ENCODE data around the gene SLC38A10.

The SLC38A10 gene

DNA sequence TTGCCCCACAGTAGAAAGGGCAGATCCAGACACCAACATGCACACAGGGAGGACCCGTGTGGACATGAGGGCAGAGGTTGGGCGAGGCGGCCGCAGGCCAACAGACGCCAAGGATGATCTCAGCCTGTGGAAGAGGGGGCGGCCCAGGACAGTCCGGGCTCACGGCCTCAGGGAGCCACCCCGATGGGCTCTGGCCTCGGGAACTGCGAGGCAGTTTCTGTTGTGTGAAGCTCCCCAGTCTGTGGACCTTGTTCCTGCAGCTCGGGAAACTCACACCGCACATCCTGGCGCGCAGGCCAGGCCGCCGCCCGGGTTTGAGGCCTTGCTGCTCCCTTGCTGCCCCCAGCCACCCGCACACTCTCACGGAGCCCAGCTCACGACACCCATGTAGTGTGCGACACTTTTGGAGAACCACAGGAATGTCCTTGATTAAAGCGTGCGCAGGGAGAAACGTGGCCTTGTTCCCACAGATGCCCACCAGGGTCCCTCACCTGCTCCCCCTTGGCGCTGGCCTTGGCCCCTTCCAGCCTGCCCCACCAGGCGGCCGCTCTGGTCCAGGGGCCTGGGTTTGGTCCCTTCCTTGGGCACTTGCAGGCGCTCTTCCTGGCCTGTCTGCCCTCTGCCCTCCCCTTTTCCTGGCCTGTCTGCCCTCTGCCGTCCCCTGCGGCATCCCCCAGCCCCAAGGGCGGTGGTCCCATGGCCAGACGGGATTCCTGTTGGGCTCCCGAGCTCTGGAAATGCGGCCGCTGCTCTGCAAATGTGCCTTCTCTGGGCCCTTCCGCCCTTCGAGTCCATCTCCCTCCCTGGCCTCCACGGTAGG is 9.3 kb upstream of the SLC38A10 start:
- H3K27ac ChIP-seq (ENCODE audit: low read depth in 2 of 2, low read length in 2 of 2) = no peak overlapping the region
- no peaks in the 10 kb centered on the region for H3K36me3 ChIP-seq (ENCODE audit: control insufficient read depth in 2 of 2, insufficient read depth in 2 of 2, low read length in 2 of 2)
- no peak overlapping the region for H3K4me3 ChIP-seq (ENCODE audit: low read length in 2 of 2)
- no peaks in the 10 kb centered on the region for H3K9me3 ChIP-seq (ENCODE audit: control insufficient read depth in 2 of 2, low read length in 2 of 2)
- H3K27me3 ChIP-seq (ENCODE audit: control insufficient read depth in 2 of 2, insufficient read depth in 2 of 2, low read length in 2 of 2) = no peaks in the 10 kb centered on the region
- H3K9ac ChIP-seq (ENCODE audit: low read depth in 1 of 2, low read length in 2 of 2) = no peak overlapping the region
- H3K4me1 ChIP-seq (ENCODE audit: control insufficient read depth in 2 of 2, insufficient read depth in 2 of 2, low read length in 2 of 2) = peaks cover 4 to 7% of the 10 kb centered on the region in 2 donors

- Histone ChIP-seq H3K9me3 (ENCODE audit: control insufficient read depth in 2 of 2, low read length in 2 of 2) (no peaks in the 10 kb centered on the region), H3K27ac (ENCODE audit: low read depth in 2 of 2, low read length in 2 of 2) (no peak overlapping the region), H3K4me3 (ENCODE audit: low read length in 2 of 2) (no peak overlapping the region), H3K27me3 (ENCODE audit: control insufficient read depth in 2 of 2, insufficient read depth in 2 of 2, low read length in 2 of 2) (no peaks in the 10 kb centered on the region), H3K4me1 (ENCODE audit: control insufficient read depth in 2 of 2, insufficient read depth in 2 of 2, low read length in 2 of 2) (peaks cover 0 to 2% of the 10 kb centered on the region in 2 donors), H3K36me3 (ENCODE audit: control insufficient read depth in 2 of 2, insufficient read depth in 2 of 2, low read length in 2 of 2) (no peaks in the 10 kb centered on the region), H3K9ac (ENCODE audit: low read depth in 1 of 2, low read length in 2 of 2) (no peak overlapping the region)
Measured at GRCh38 chr17:81303385-81303784, 8.3 kb upstream of the SLC38A10 start.

GRCh38 chr17:81302861-81303333 is 7.8 kb upstream of the SLC38A10 start:
- Histone ChIP-seq H3K36me3 (ENCODE audit: control insufficient read depth in 2 of 2, insufficient read depth in 2 of 2, low read length in 2 of 2) (no peaks in the 10 kb centered on the region), H3K27ac (ENCODE audit: low read depth in 2 of 2, low read length in 2 of 2) (no peak overlapping the region), H3K27me3 (ENCODE audit: control insufficient read depth in 2 of 2, insufficient read depth in 2 of 2, low read length in 2 of 2) (no peaks in the 10 kb centered on the region), H3K4me1 (ENCODE audit: control insufficient read depth in 2 of 2, insufficient read depth in 2 of 2, low read length in 2 of 2) (peaks cover 0 to under 1% of the 10 kb centered on the region in 2 donors), H3K4me3 (ENCODE audit: low read length in 2 of 2) (no peak overlapping the region), H3K9ac (ENCODE audit: low read depth in 1 of 2, low read length in 2 of 2) (no peak overlapping the region), H3K9me3 (ENCODE audit: control insufficient read depth in 2 of 2, low read length in 2 of 2) (no peaks in the 10 kb centered on the region)

DNA sequence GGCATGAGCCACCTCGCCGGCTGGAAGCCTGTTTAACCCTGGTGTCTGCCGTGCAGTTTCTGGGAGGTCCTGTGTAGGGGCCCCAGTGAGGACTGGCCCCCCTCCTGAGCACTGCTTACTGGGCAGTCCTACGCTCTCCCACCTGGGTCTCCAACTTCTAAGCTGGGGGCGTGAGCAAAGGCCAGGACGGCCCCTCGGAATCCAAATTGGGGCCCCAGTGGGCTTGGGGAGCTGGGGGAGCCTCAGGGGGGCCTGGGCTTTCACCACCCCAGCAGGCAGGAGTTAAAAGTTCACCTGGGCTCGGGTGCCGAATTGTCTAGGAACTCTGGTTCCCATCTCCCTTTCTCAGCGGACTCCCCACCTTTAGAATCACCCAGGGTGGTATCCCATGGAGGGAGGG is 7.2 kb upstream of the SLC38A10 start:
- Histone ChIP-seq H3K4me3 (ENCODE audit: low read length in 2 of 2) (no peak overlapping the region), H3K9ac (ENCODE audit: low read depth in 1 of 2, low read length in 2 of 2) (no peak overlapping the region), H3K27me3 (ENCODE audit: control insufficient read depth in 2 of 2, insufficient read depth in 2 of 2, low read length in 2 of 2) (no peaks in the 10 kb centered on the region), H3K4me1 (ENCODE audit: control insufficient read depth in 2 of 2, insufficient read depth in 2 of 2, low read length in 2 of 2) (no peaks in the 10 kb centered on the region), H3K27ac (ENCODE audit: low read depth in 2 of 2, low read length in 2 of 2) (no peak overlapping the region), H3K9me3 (ENCODE audit: control insufficient read depth in 2 of 2, low read length in 2 of 2) (no peaks in the 10 kb centered on the region), H3K36me3 (ENCODE audit: control insufficient read depth in 2 of 2, insufficient read depth in 2 of 2, low read length in 2 of 2) (no peaks in the 10 kb centered on the region)

- Histone ChIP-seq H3K9ac (ENCODE audit: low read depth in 1 of 2, low read length in 2 of 2) (no peak overlapping the region), H3K9me3 (ENCODE audit: control insufficient read depth in 2 of 2, low read length in 2 of 2) (no peaks in the 10 kb centered on the region), H3K27ac (ENCODE audit: low read depth in 2 of 2, low read length in 2 of 2) (no peak overlapping the region)
Measured at GRCh38 chr17:81301195-81302144, 6.4 kb upstream of the SLC38A10 start.

GRCh38 chr17:81300586-81301155 is 5.6 kb upstream of the SLC38A10 start:
- H3K9me3 ChIP-seq (ENCODE audit: control insufficient read depth in 2 of 2, low read length in 2 of 2) = no peaks in the 10 kb centered on the region
- H3K27ac ChIP-seq (ENCODE audit: low read depth in 2 of 2, low read length in 2 of 2) = no peak overlapping the region
- H3K36me3 ChIP-seq (ENCODE audit: control insufficient read depth in 2 of 2, insufficient read depth in 2 of 2, low read length in 2 of 2) = no peaks in the 10 kb centered on the region
- peaks cover 2 to 9% of the 10 kb centered on the region in 2 donors for H3K4me1 ChIP-seq (ENCODE audit: control insufficient read depth in 2 of 2, insufficient read depth in 2 of 2, low read length in 2 of 2)
- H3K27me3 ChIP-seq (ENCODE audit: control insufficient read depth in 2 of 2, insufficient read depth in 2 of 2, low read length in 2 of 2) = no peaks in the 10 kb centered on the region
- H3K4me3 ChIP-seq (ENCODE audit: low read length in 2 of 2) = no peak overlapping the region
- no peak overlapping the region for H3K9ac ChIP-seq (ENCODE audit: low read depth in 1 of 2, low read length in 2 of 2)

More at GRCh38 chr17:81301195-81302144, 6.4 kb upstream of the SLC38A10 start:
- Histone ChIP-seq H3K4me3 (ENCODE audit: low read length in 2 of 2) (no peak overlapping the region), H3K27me3 (ENCODE audit: control insufficient read depth in 2 of 2, insufficient read depth in 2 of 2, low read length in 2 of 2) (no peaks in the 10 kb centered on the region), H3K36me3 (ENCODE audit: control insufficient read depth in 2 of 2, insufficient read depth in 2 of 2, low read length in 2 of 2) (no peaks in the 10 kb centered on the region), H3K4me1 (ENCODE audit: control insufficient read depth in 2 of 2, insufficient read depth in 2 of 2, low read length in 2 of 2) (peaks cover 0 to 3% of the 10 kb centered on the region in 2 donors)

- H3K4me1 ChIP-seq (ENCODE audit: control insufficient read depth in 2 of 2, insufficient read depth in 2 of 2, low read length in 2 of 2) = peaks cover 2 to 11% of the 10 kb centered on the region in 2 donors
- no peaks in the 10 kb centered on the region for H3K9me3 ChIP-seq (ENCODE audit: control insufficient read depth in 2 of 2, low read length in 2 of 2)
- H3K27me3 ChIP-seq (ENCODE audit: control insufficient read depth in 2 of 2, insufficient read depth in 2 of 2, low read length in 2 of 2) = no peaks in the 10 kb centered on the region
- no peak overlapping the region for H3K27ac ChIP-seq (ENCODE audit: low read depth in 2 of 2, low read length in 2 of 2)
- no peaks in the 10 kb centered on the region for H3K36me3 ChIP-seq (ENCODE audit: control insufficient read depth in 2 of 2, insufficient read depth in 2 of 2, low read length in 2 of 2)
- H3K9ac ChIP-seq (ENCODE audit: low read depth in 1 of 2, low read length in 2 of 2) = no peak overlapping the region
- H3K4me3 ChIP-seq (ENCODE audit: low read length in 2 of 2) = no peak overlapping the region
Measured at GRCh38 chr17:81299846-81300585, 4.9 kb upstream of the SLC38A10 start.

- H3K27ac ChIP-seq (ENCODE audit: low read depth in 2 of 2, low read length in 2 of 2) = no peak overlapping the region
- no peaks in the 10 kb centered on the region for H3K36me3 ChIP-seq (ENCODE audit: control insufficient read depth in 2 of 2, insufficient read depth in 2 of 2, low read length in 2 of 2)
- H3K9me3 ChIP-seq (ENCODE audit: control insufficient read depth in 2 of 2, low read length in 2 of 2) = no peaks in the 10 kb centered on the region
- no peaks in the 10 kb centered on the region for H3K27me3 ChIP-seq (ENCODE audit: control insufficient read depth in 2 of 2, insufficient read depth in 2 of 2, low read length in 2 of 2)
- no peak overlapping the region for H3K4me3 ChIP-seq (ENCODE audit: low read length in 2 of 2)
- H3K4me1 ChIP-seq (ENCODE audit: control insufficient read depth in 2 of 2, insufficient read depth in 2 of 2, low read length in 2 of 2) = peaks cover 2 to 13% of the 10 kb centered on the region in 2 donors
- no peak overlapping the region for H3K9ac ChIP-seq (ENCODE audit: low read depth in 1 of 2, low read length in 2 of 2)
Measured at GRCh38 chr17:81298991-81299738, 4.1 kb upstream of the SLC38A10 start.

Measured in mucosa of rectum (tissue), 2 donors.